ENCODE data around the gene KLRC3.

KLRC3 gene

DNA sequence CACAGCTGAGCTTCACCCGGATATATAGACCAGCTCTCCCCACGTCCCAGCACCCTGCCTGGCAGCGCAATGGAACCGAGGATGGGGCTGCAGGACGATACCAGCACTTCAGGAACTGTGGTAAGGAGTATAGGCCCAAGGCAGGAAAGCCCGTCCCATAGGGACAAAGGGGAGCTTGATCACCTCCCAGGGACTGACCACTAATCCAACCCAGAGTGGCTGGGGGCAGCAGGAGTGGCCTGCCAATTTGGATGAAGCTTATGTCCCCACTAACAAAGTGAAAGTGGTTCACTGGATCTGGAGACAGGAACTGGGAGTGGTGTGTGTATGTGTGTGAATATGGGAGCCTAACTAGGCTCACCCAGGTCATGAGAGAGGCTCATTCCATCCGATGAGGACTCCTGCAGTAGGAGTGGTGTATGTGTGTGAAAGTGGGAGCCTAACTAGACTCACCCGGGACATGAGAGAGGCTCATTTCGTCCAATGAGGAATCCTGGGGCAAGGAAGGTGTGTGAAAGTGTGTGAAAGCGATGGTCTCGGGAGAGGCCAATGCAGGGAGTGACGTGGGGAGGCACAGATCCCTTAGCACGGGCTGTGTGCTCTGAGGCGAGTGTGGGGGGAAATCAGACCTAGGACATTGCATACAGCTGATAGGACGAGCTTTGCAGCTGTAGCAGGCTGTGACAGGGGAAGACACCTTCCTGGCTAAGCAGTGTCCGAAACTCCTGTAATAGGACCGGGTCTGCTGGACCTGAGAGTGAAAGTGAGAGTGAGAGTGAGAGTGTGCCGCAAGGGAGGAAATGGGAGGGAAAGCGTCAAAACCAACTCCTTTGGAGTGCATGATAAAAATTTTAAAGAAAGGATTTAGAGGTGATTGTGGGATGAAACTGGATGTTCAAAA lies 56.2 kb downstream of the KLRC3 start:
- Mint-ChIP-seq H3K27me3 (ENCODE audit: low read depth, poor library complexity) (peaks cover 6% of the 10 kb centered on the region), H3K4me3 (no peak overlapping the region), H3K4me1 (peaks cover 30% of the 10 kb centered on the region), H3K27ac (no peak overlapping the region), H3K9me3 (peaks cover 29% of the 10 kb centered on the region), H3K36me3 (ENCODE audit: low read depth) (peaks cover 19% of the 10 kb centered on the region)
- DNase-seq, result no peak
- TF ChIP-seq, protein P1, sequence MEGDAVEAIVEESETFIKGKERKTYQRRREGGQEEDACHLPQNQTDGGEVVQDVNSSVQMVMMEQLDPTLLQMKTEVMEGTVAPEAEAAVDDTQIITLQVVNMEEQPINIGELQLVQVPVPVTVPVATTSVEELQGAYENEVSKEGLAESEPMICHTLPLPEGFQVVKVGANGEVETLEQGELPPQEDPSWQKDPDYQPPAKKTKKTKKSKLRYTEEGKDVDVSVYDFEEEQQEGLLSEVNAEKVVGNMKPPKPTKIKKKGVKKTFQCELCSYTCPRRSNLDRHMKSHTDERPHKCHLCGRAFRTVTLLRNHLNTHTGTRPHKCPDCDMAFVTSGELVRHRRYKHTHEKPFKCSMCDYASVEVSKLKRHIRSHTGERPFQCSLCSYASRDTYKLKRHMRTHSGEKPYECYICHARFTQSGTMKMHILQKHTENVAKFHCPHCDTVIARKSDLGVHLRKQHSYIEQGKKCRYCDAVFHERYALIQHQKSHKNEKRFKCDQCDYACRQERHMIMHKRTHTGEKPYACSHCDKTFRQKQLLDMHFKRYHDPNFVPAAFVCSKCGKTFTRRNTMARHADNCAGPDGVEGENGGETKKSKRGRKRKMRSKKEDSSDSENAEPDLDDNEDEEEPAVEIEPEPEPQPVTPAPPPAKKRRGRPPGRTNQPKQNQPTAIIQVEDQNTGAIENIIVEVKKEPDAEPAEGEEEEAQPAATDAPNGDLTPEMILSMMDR (IDR thresholded peaks at IDR 0.05), result no peak

- Mint-ChIP-seq H3K27me3 (ENCODE audit: low read depth, poor library complexity) (peaks cover 6% of the 10 kb centered on the region), H3K4me1 (peaks cover 26% of the 10 kb centered on the region), H3K27ac (no peak overlapping the region), H3K36me3 (ENCODE audit: low read depth) (peaks cover 24% of the 10 kb centered on the region), H3K4me3 (no peak overlapping the region), H3K9me3 (peaks cover 31% of the 10 kb centered on the region)
- no peak for DNase-seq
- TF ChIP-seq, protein P1 (IDR thresholded peaks at IDR 0.05), result no peak
Observed at GRCh38 chr12:10363658-10363913, 56.8 kb downstream of the KLRC3 start.

DNA sequence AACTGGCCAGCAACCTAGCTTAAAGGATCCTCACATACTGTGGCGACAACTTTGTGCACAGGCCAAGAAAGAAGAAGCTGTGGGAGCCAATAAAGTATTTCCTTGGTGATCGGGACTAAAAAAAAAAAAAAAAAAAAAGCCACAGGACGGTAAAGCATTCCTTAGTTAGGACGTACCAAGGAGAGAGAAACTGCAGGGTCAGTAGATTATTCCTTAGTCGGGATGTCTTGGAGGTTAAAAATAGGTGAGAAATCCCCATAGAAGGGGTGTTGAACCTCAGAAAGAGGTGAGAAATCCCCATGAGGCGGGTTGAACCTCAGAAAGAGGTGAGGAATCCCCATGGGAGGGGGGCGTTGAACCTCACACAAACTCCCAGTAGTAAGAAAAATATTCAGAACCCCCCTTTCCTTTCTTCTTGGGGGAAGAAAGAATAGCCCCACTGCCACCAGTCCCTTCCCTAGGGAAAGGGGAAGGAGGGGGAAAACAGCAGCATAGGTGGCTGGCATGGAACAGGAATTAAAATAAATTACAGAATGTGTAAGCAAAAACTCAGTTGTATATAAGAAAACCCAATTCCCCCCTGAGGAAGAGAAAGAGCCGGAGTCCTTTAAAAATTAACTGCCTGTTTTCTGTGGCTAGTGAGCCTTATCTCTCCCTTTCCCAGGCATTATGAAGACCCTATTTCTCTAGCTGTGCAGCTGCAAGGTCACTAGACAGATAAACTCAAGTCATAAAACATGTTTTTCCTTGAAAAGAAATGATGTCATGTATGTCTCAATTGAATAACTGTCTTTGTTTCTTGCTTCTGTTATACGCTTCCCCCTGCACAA lies 57.4 kb downstream of the KLRC3 start:
- Mint-ChIP-seq H3K9me3 (peaks cover 27% of the 10 kb centered on the region), H3K4me3 (no peak overlapping the region), H3K4me1 (peaks cover 21% of the 10 kb centered on the region), H3K27ac (peak overlapping the region; percentile 80), H3K27me3 (ENCODE audit: low read depth, poor library complexity) (peaks cover 3% of the 10 kb centered on the region), H3K36me3 (ENCODE audit: low read depth) (peaks cover 19% of the 10 kb centered on the region)
- TF ChIP-seq, protein P1 (IDR thresholded peaks at IDR 0.05), result no peak
- DNase-seq, result no peak

DNA sequence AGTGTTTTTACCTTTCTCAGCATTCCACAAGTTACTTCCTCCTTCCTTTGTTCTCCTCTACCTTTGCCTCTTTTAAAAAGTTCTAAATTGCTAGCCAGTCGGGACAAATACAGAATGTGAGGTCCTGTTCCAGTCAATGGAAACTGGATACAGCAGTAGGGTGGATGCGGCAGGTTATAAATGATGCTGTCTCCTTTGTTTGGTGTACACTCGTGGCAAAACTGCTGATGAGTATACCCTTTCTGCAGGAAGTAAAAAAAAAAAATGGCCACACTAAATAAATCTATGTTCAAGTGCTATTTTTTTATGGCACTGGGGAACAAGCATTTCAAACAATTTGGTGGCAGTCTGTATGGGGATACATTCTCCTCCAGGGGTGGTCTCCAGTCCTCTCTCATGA lies 58.1 kb downstream of the KLRC3 start:
- H3K4me3 Mint-ChIP-seq, result no peak overlapping the region
- peaks cover 3% of the 10 kb centered on the region for H3K27me3 Mint-ChIP-seq (ENCODE audit: low read depth, poor library complexity)

More for the DNA sequence above, 58.1 kb downstream of the KLRC3 start:
- Mint-ChIP-seq H3K27ac (peak overlapping the region; percentile 80), H3K36me3 (ENCODE audit: low read depth) (peaks cover 14% of the 10 kb centered on the region), H3K4me1 (peaks cover 15% of the 10 kb centered on the region), H3K9me3 (peaks cover 29% of the 10 kb centered on the region)
- TF ChIP-seq, protein P1 (IDR thresholded peaks at IDR 0.05), result no peak
- no peak for DNase-seq

Measured in nephron progenitor cell (in vitro differentiated cells).